ENCODE measurements around the gene KIF7.
"Not testable (repeated sequence)": the region's sequence is repeated elsewhere in the genome, so short reads cannot be mapped to it uniquely, and the experiment has no call there.

KIF7 gene

GRCh38 chr15:89654847-89655805 lies at the start of gene KIF7:
TSS of gene KIF7 (minus strand) at chr15:89655467. CDS start at chr15:89652930, 2,537 bp downstream.
- no peak for DNase-seq (ENCODE audit: low read depth in 2 of 2)

GRCh38 chr15:89704411-89704810 lies 49.1 kb upstream of the KIF7 start:
- no peak for DNase-seq (ENCODE audit: low read depth in 2 of 2)

- no peak for DNase-seq (ENCODE audit: low read depth in 2 of 2)
These were observed 39.9 kb upstream of the KIF7 start for GRCh38 chr15:89695198-89695597.

- no peak for DNase-seq (ENCODE audit: low read depth in 2 of 2)
These were observed 38.4 kb upstream of the KIF7 start for GRCh38 chr15:89693696-89694095.

GRCh38 chr15:89693091-89693490 lies 37.8 kb upstream of the KIF7 start:
- DNase-seq (ENCODE audit: low read depth in 2 of 2), result no peak

- peak; percentile 39 to 61 for DNase-seq (ENCODE audit: low read depth in 2 of 2)
These were observed 35.3 kb upstream of the KIF7 start, which contains the start of the genes PEX11A and WDR93 for GRCh38 chr15:89690276-89691218. TSS of gene PEX11A (minus strand) at chr15:89690754. CDS start at chr15:89690632, 122 bp downstream. TSS of gene WDR93 (plus strand) at chr15:89690811. CDS start at chr15:89701747, 10,936 bp downstream.

- not testable (repeated sequence) for DNase-seq (ENCODE audit: low read depth in 2 of 2)
These were observed 34.6 kb upstream of the KIF7 start for GRCh38 chr15:89689930-89690275.

- DNase-seq (ENCODE audit: low read depth in 2 of 2), result no peak
These were observed 31.3 kb upstream of the KIF7 start for GRCh38 chr15:89686522-89686921.

- DNase-seq (ENCODE audit: low read depth in 2 of 2), result no peak
These were observed 30.7 kb upstream of the KIF7 start for GRCh38 chr15:89685995-89686394.

- DNase-seq (ENCODE audit: low read depth in 2 of 2), result no peak
These were observed 25.9 kb upstream of the KIF7 start for GRCh38 chr15:89681146-89681545.

- no peak for DNase-seq (ENCODE audit: low read depth in 2 of 2)
These were observed 25.1 kb upstream of the KIF7 start for GRCh38 chr15:89680282-89680873.

GRCh38 chr15:89679212-89679611 lies 23.9 kb upstream of the KIF7 start, which contains the start of gene PLIN1:
TSS of gene PLIN1 (minus strand) at chr15:89679367. CDS start at chr15:89677489, 1,878 bp downstream.
- no peak for DNase-seq (ENCODE audit: low read depth in 2 of 2)

- DNase-seq (ENCODE audit: low read depth in 2 of 2), result no peak
These were observed 22.1 kb upstream of the KIF7 start for GRCh38 chr15:89677381-89677780.

GRCh38 chr15:89675606-89676005 lies 20.3 kb upstream of the KIF7 start:
- no peak for DNase-seq (ENCODE audit: low read depth in 2 of 2)

- no peak for DNase-seq (ENCODE audit: low read depth in 2 of 2)
These were observed 19.3 kb upstream of the KIF7 start for GRCh38 chr15:89674526-89674925.

- no peak for DNase-seq (ENCODE audit: low read depth in 2 of 2)
These were observed 17.9 kb upstream of the KIF7 start for GRCh38 chr15:89673165-89673512.

- DNase-seq (ENCODE audit: low read depth in 2 of 2), result no peak
These were observed 17.2 kb upstream of the KIF7 start for GRCh38 chr15:89672221-89673164.

GRCh38 chr15:89671687-89672086 lies 16.4 kb upstream of the KIF7 start:
- no peak for DNase-seq (ENCODE audit: low read depth in 2 of 2)

GRCh38 chr15:89670971-89671560 lies 15.8 kb upstream of the KIF7 start:
- DNase-seq (ENCODE audit: low read depth in 2 of 2), result no peak

GRCh38 chr15:89669941-89670340 lies 14.7 kb upstream of the KIF7 start:
- no peak for DNase-seq (ENCODE audit: low read depth in 2 of 2)

Measured in stimulated activated CD8-positive, alpha-beta memory T cell treated with anti-CD3 and anti-CD28 coated beads, Interleukin-7, amount 100 ng/mL, for 1 hour (primary cell).